A549 (cell line): ENCODE measurements around the gene ANXA10. TPM values are rescaled to one million over a fixed set of nuclear protein-coding genes. Genes with fewer than 3 reads are reported as not detected.
A peak's percentile ranks its signal among the peaks of the same experiment; 100 is the strongest.

Experiments used
- ATAC-seq, 2 experiments: fragments of 200-7000 bp in 1 of 2; fragments of >200 bp in 1 of 2; cut with Nextera tagmentation in 1 of 2; cut with Tn5 transposase in 1 of 2; 3 replicates each; pipeline versions ENCODE4 v1.8.0 to v1.9.1; 2018 to 2020; ENCODE audit warnings: mild to moderate bottlenecking in 1 of 2, moderate library complexity in 1 of 2
- CTCF ChIA-PET: fragments of 300-600 bp; sonication (Branson Sonifier 250); formaldehyde crosslinking; extraction: SDS; loops from one replicate; lab custom pipeline; 2021; ENCODE audit warnings: antibody characterized with exemption, inconsistent platforms; lab: Yijun Ruan, JAX
- POLR2A ChIA-PET: fragments of 350-600 bp; formaldehyde crosslinking; extraction: SDS; loops from one replicate; lab custom pipeline; 2021; ENCODE audit warnings: antibody characterized with exemption, inconsistent platforms; lab: Yijun Ruan, JAX
- DNase-seq, 2 experiments: peaks; one replicate each; pipeline versions ENCODE4 v3.0.0 to v3.0.0-alpha.2; 2011 to 2016; ENCODE audit warnings: low read depth in 1 of 2, low spot score in 1 of 2
- FAIRE-seq: peaks from 2 replicates; lab custom pipeline; 2011; peaks lifted over from hg19 to GRCh38; lab: Jason Lieb, UNC
- H3K27ac ChIP-seq, 2 experiments: fragments of >200 bp; sonication (Bioruptor Twin); formaldehyde crosslinking; 3 replicates each; pipeline ENCODE4 v1.5.1; 2016 to 2017
- H3K4me1 ChIP-seq: fragments of >200 bp; sonication (Bioruptor Twin); formaldehyde crosslinking; 3 replicates; pipeline ENCODE4 v1.6.1; 2016
- H3K4me2 ChIP-seq: fragments of >200 bp; sonication (Bioruptor Twin); formaldehyde crosslinking; 3 replicates; pipeline ENCODE4 v1.6.1; 2016
- H3K4me3 ChIP-seq: fragments of >200 bp; sonication (Bioruptor Twin); formaldehyde crosslinking; 3 replicates; pipeline ENCODE4 v1.5.1; 2016
- H3K9me3 ChIP-seq: fragments of >200 bp; sonication (Bioruptor Twin); formaldehyde crosslinking; 3 replicates; pipeline ENCODE4 v1.6.1; 2016
- BHLHE40 ChIP-seq: IDR thresholded peaks from 2 replicates; pipeline ENCODE4 v1.6.1; 2012; ENCODE audit warnings: low read depth, low read length, inconsistent platforms
- EHMT2 ChIP-seq: fragments of 200-600 bp; sonication (generic); IDR thresholded peaks from 2 replicates; pipeline ENCODE4 v1.6.1; 2016; ENCODE audit warnings: antibody characterized with exemption, low read depth, mild to moderate bottlenecking, moderate library complexity
- EP300 ChIP-seq, 2 experiments: fragments of >200 bp; sonication (Bioruptor Twin); formaldehyde crosslinking; IDR thresholded peaks; 2 replicates in 1 of 2; 3 replicates in 1 of 2; pipeline ENCODE4 v1.6.1; 2016 to 2017
- FOSB ChIP-seq: fragments of 250-450 bp; sonication (Bioruptor Pico); IDR thresholded peaks from 2 replicates; pipeline ENCODE4 v1.5.0; 2020; ENCODE audit warnings: mild to moderate bottlenecking, moderate library complexity
- GATA3 ChIP-seq: IDR thresholded peaks from 2 replicates; pipeline ENCODE4 v1.6.1; 2012; ENCODE audit warnings: borderline replicate concordance
- HEYL ChIP-seq: fragments of 250-450 bp; sonication (Bioruptor Pico); IDR thresholded peaks from 2 replicates; pipeline ENCODE4 v1.8.0; 2021; ENCODE audit warnings: mild to moderate bottlenecking, moderate library complexity
- HOXA7 ChIP-seq: fragments of 250-450 bp; sonication (Bioruptor Pico); IDR thresholded peaks from 2 replicates; pipeline ENCODE4 v1.5.0; 2020; ENCODE audit warnings: mild to moderate bottlenecking, moderate library complexity
- KDM1A ChIP-seq: fragments of 200-600 bp; sonication (generic); IDR thresholded peaks from 2 replicates; pipeline ENCODE4 v1.6.1; 2016; ENCODE audit warnings: low read depth, mild to moderate bottlenecking
- KDM5A ChIP-seq: fragments of 200-600 bp; sonication (generic); IDR thresholded peaks from 2 replicates; pipeline ENCODE4 v1.6.1; 2016; ENCODE audit warnings: antibody characterized with exemption, mild to moderate bottlenecking
- NFE2L2 ChIP-seq: fragments of 150-350 bp; conservative IDR thresholded peaks from 2 replicates; pipeline ENCODE4 v1.6.1; 2014; ENCODE audit warnings: low read length
- RAD21 ChIP-seq, 2 experiments: fragments of >200 bp in 1 of 2; sonication (Bioruptor Twin) in 1 of 2; formaldehyde crosslinking in 1 of 2; IDR thresholded peaks in 1 of 2; conservative IDR thresholded peaks in 1 of 2; 2 replicates in 1 of 2; 3 replicates in 1 of 2; pipeline ENCODE4 v1.6.1; 2012 to 2018; ENCODE audit warnings: inconsistent platforms in 1 of 2
- SMC3 ChIP-seq: fragments of >200 bp; sonication (Bioruptor Twin); formaldehyde crosslinking; IDR thresholded peaks from 3 replicates; pipeline ENCODE4 v1.6.1; 2018; ENCODE audit warnings: inconsistent platforms
- SREBF2 ChIP-seq: fragments of 450-650 bp; IDR thresholded peaks from 2 replicates; pipeline ENCODE4 v1.6.1; 2014; ENCODE audit warnings: mild to moderate bottlenecking, moderate library complexity
- ZC3H11A ChIP-seq: fragments of 450-650 bp; IDR thresholded peaks from 2 replicates; pipeline ENCODE4 v1.6.1; 2014; ENCODE audit warnings: antibody characterized with exemption, mild to moderate bottlenecking
- ZFP36 ChIP-seq: fragments of 450-650 bp; IDR thresholded peaks from 2 replicates; pipeline ENCODE4 v1.6.1; 2014; ENCODE audit warnings: borderline replicate concordance; ENCODE audit not compliant: partially characterized antibody
- WGBS: methylation state at CpG from one replicate; pipeline ENCODE4 v1.1.6; 2017; ENCODE audit errors: missing lambda C conversion rate; 5-methylcytosine and 5-hydroxymethylcytosine counted together
- polyA plus RNA-seq, 4 experiments: library from polyadenylated mRNA; depleted of rRNA in 3 of 4; stranded (reverse); fragments of >200 nt; fragmentation: RNase III in 1 of 4; extraction: RNeasy Plus Mini Kit Qiagen cat#74134 plus additional on column Dnase treatment in 1 of 4; gene quantifications; 2 replicates in 3 of 4; 3 replicates in 1 of 4; pipeline ENCODE4 v1.2.3, GENCODE V29; 2011 to 2017
- TF ChIP-seq, protein P1 (sequence below): fragments of >200 bp; sonication (Bioruptor Twin); formaldehyde crosslinking; IDR thresholded peaks from 3 replicates; pipeline ENCODE4 v1.5.1; 2016
- TF ChIP-seq, protein P2 (sequence below): fragments of 250-450 bp; sonication (Bioruptor Pico); IDR thresholded peaks from 2 replicates; pipeline ENCODE4 v1.5.0; 2021; ENCODE audit warnings: mild to moderate bottlenecking, moderate library complexity, borderline replicate concordance
- TF ChIP-seq, protein P3 (sequence below): IDR thresholded peaks from 2 replicates; pipeline ENCODE4 v1.6.1; 2012; ENCODE audit warnings: low read depth, borderline replicate concordance
- TF ChIP-seq, protein P4 (sequence below): fragments of 450-650 bp; IDR thresholded peaks from 2 replicates; pipeline ENCODE4 v1.6.1; 2014; ENCODE audit warnings: antibody characterized with exemption

ANXA10 gene
- polyA plus RNA-seq, 2 of the 4 experiments (the other 2 are of a cell fraction): 1.7 to 4.0 TPM

DNA sequence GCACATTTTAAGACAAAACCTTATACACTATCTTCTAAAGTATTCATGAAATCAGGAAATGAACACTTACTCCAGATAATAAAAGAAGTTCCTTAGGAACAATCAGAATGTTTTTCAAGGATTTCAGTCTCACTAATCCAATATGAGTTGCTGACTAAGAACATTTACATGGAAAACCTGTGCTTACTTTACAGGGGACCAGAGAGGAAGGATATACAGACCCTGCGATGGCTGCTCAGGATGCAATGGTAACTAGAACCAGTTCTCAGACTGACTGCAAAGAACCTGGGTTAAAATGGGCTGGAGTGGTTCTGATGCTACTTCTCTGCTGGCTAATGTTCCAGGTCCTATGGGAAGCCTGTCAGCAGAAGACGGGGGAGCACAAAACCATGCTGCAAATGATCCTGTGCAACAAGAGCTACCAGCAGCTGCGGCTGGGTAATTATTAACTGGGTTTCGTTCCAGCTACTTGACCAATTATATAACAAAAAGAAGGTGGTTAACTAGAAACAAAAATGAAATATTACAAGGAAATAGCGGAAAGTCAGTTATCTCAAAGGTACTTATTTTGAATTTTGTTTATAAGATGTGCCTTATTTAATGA, 85.3 kb downstream of the ANXA10 start:
- 44% methylated on average over 5 of the region's 5 CpGs for WGBS
- no peak for TF ChIP-seq KDM5A
- ATAC-seq (no peak), DNase-seq (no peak), FAIRE-seq (no peak)
- Histone ChIP-seq H3K4me2 (peak overlapping the region; percentile 34; the same call in 2 of the 3 replicates), H3K4me3 (no peak overlapping the region), H3K9me3 (no peaks in the 10 kb centered on the region), H3K4me1 (peaks cover 8% of the 10 kb centered on the region; the same call in 2 of the 3 replicates), H3K27ac (no peak overlapping the region)
- ChIA-PET POLR2A (no interaction called here), CTCF (interaction anchor here (1.7 kb wide), 1 partner anchor 24 kb away, joined by 5 read pairs; no protein-coding TSS in a partner anchor)

DNA sequence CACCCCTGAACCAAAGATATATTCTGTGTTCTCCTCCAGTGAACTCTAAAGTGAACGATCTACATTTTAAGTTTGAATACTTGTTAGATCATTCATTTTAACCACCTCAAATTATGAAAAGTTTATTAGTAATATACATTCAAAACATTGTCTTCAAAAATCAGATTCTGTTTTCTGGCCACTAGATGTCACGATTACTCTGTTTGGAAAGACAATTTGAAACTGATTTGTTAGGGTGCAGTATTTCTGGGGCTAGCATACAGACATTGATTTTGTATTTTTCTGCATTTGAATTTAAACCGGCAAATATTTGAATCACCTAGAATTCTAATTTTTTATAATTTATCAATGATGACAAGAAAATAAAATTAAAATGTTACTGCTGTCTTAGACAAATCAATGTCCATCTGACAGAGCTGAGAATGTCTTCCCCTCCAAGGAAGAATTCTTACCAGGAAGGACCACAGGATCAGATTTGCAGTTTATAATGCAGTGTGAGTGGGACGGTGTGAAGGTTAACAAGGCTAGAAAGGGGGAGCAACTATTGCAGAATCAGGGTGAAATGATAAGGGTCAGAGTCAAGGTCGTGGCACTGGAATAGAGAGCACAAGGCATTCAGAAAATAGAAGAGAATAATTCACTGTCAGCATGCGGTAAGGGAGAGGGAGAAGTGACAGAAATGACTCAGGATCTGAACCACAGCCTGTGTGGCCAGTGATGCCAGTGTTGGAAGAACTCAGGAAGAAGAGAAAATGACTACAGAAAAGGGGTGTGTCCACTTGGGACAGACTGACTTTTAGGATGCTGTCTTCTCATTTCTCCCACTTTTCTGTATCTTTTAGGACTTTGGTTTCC, 91.6 kb downstream of the ANXA10 start:
- POLR2A ChIA-PET: no interaction called here
- peak; percentile 14 to 44 for DNase-seq
- no peak for FAIRE-seq

DNA sequence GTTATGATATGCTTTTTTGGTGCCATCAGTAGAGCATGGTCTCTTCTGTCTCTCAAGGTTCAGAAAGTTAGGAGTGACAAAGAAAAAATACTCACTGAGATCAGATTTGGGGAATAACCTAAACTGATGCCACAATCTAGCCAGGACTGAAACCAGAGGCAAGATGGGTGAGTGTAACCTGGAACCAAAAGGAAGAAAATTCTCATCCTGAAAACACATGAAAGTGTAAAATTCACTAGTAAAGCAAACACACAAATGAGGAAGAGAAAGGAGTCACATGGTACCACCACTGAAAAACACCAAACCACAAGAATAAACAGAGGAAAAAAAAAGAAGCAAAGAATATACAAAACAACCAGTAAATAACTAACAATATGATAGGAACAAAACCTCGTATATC, 96.4 kb downstream of the ANXA10 start:
- DNase-seq (no peak), FAIRE-seq (no peak), ATAC-seq (no peak)
- Histone ChIP-seq H3K4me2 (no peak overlapping the region), H3K4me1 (peaks cover 8% of the 10 kb centered on the region; the same call in 2 of the 3 replicates), H3K27ac (no peak overlapping the region), H3K4me3 (no peak overlapping the region), H3K9me3 (no peaks in the 10 kb centered on the region)
- POLR2A ChIA-PET: no interaction called here
- CTCF ChIA-PET: interaction anchor here (0.6 kb wide), 1 partner anchor 658 kb away, joined by 3 read pairs; no protein-coding TSS in a partner anchor
- TF ChIP-seq ZFP36: no peak
- no peak for TF ChIP-seq HOXA7 (CRISPR knock-in tag)
- 86% methylated on average over 1 of the region's 1 CpG for WGBS

More for the DNA sequence above, 91.6 kb downstream of the ANXA10 start:
- H3K4me2 ChIP-seq: peak overlapping the region; percentile 48
- H3K9me3 ChIP-seq: no peaks in the 10 kb centered on the region
- CTCF ChIA-PET: interaction anchor here (0.8 to 2.8 kb wide), 9 partner anchors 10 to 737 kb away, joined by 3 to 20 read pairs (median 4); no protein-coding TSS in a partner anchor
- peak overlapping the region; percentile 34 to 66; a peak in 4 of 6 replicates for H3K27ac ChIP-seq
- TF ChIP-seq NFE2L2: no peak
- TF ChIP-seq EP300 (IDR thresholded peaks at IDR 0.05): no peak
- peak; percentile 80 to 87 for TF ChIP-seq RAD21 (conservative IDR thresholded peaks at IDR 0.05 in 1 of 2, IDR thresholded peaks at IDR 0.05 in 1 of 2)
- TF ChIP-seq, protein P1, sequence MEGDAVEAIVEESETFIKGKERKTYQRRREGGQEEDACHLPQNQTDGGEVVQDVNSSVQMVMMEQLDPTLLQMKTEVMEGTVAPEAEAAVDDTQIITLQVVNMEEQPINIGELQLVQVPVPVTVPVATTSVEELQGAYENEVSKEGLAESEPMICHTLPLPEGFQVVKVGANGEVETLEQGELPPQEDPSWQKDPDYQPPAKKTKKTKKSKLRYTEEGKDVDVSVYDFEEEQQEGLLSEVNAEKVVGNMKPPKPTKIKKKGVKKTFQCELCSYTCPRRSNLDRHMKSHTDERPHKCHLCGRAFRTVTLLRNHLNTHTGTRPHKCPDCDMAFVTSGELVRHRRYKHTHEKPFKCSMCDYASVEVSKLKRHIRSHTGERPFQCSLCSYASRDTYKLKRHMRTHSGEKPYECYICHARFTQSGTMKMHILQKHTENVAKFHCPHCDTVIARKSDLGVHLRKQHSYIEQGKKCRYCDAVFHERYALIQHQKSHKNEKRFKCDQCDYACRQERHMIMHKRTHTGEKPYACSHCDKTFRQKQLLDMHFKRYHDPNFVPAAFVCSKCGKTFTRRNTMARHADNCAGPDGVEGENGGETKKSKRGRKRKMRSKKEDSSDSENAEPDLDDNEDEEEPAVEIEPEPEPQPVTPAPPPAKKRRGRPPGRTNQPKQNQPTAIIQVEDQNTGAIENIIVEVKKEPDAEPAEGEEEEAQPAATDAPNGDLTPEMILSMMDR: peak; percentile 73
- TF ChIP-seq SMC3: peak; percentile 75
- no peak for TF ChIP-seq ZFP36
- TF ChIP-seq GATA3: no peak
- H3K4me3 ChIP-seq: no peak overlapping the region
- ATAC-seq: peak in 1 of 2 experiments; percentile 65; a peak in 3 of 6 replicates
- 11% methylated on average over 6 of the region's 6 CpGs for WGBS
- peaks cover 8% of the 10 kb centered on the region; the same call in 2 of the 3 replicates for H3K4me1 ChIP-seq

DNA sequence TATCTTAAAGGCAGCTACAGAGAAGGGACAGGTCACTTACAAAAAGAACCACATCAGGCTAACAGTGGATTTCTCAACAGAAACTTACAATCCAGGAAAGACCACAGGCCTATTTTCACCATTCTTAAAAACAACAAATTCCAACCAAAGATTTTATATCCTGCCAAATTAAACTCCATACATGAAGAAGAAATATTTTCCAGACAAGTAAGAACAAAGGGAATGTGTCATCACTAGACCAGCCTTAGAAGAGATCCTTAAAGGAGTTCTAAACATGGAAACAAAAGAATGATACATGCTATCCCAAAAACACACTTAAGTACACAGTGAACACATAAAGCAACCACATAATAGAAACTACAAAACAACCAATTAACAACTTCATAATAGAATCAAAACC, 105.6 kb downstream of the ANXA10 start:
- no peak for ATAC-seq
- H3K27ac ChIP-seq: no peak overlapping the region
- FAIRE-seq: no peak
- peaks cover 10% of the 10 kb centered on the region; the same call in 2 of the 3 replicates for H3K4me1 ChIP-seq
- H3K4me2 ChIP-seq: no peak overlapping the region
- H3K4me3 ChIP-seq: no peak overlapping the region
- no peak for DNase-seq
- peaks cover 3% of the 10 kb centered on the region; the same call in 1 of the 3 replicates for H3K9me3 ChIP-seq
- ChIA-PET POLR2A (no interaction called here), CTCF (interaction anchor here (0.6 to 1.7 kb wide), 3 partner anchors 14 to 724 kb away, joined by 3 to 5 read pairs (median 3); no protein-coding TSS in a partner anchor)
- TF ChIP-seq, protein P2, sequence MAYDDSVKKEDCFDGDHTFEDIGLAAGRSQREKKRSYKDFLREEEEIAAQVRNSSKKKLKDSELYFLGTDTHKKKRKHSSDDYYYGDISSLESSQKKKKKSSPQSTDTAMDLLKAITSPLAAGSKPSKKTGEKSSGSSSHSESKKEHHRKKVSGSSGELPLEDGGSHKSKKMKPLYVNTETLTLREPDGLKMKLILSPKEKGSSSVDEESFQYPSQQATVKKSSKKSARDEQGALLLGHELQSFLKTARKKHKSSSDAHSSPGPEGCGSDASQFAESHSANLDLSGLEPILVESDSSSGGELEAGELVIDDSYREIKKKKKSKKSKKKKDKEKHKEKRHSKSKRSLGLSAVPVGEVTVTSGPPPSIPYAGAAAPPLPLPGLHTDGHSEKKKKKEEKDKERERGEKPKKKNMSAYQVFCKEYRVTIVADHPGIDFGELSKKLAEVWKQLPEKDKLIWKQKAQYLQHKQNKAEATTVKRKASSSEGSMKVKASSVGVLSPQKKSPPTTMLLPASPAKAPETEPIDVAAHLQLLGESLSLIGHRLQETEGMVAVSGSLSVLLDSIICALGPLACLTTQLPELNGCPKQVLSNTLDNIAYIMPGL (CRISPR knock-in tag): no peak
- TF ChIP-seq HEYL (CRISPR knock-in tag) (no peak), BHLHE40 (no peak), KDM1A (no peak), EHMT2 (no peak), FOSB (CRISPR knock-in tag) (no peak), ZC3H11A (no peak), SREBF2 (no peak)
- TF ChIP-seq, protein P1: no peak
- TF ChIP-seq, protein P3, sequence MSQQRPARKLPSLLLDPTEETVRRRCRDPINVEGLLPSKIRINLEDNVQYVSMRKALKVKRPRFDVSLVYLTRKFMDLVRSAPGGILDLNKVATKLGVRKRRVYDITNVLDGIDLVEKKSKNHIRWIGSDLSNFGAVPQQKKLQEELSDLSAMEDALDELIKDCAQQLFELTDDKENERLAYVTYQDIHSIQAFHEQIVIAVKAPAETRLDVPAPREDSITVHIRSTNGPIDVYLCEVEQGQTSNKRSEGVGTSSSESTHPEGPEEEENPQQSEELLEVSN: no peak
- TF ChIP-seq, protein P4, sequence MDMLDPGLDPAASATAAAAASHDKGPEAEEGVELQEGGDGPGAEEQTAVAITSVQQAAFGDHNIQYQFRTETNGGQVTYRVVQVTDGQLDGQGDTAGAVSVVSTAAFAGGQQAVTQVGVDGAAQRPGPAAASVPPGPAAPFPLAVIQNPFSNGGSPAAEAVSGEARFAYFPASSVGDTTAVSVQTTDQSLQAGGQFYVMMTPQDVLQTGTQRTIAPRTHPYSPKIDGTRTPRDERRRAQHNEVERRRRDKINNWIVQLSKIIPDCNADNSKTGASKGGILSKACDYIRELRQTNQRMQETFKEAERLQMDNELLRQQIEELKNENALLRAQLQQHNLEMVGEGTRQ: no peak
